Measurements from ENCODE around the gene MRPS22. TPM values are rescaled to one million over a fixed set of nuclear protein-coding genes. Genes with fewer than 3 reads are reported as not detected.

MRPS22 gene
- total and polyA plus RNA-seq, 9 of the 15 experiments (the other 6 are each of a cell fraction or from before 2014, with no cell fraction given) = 148 to 397 (median 229) TPM

DNA sequence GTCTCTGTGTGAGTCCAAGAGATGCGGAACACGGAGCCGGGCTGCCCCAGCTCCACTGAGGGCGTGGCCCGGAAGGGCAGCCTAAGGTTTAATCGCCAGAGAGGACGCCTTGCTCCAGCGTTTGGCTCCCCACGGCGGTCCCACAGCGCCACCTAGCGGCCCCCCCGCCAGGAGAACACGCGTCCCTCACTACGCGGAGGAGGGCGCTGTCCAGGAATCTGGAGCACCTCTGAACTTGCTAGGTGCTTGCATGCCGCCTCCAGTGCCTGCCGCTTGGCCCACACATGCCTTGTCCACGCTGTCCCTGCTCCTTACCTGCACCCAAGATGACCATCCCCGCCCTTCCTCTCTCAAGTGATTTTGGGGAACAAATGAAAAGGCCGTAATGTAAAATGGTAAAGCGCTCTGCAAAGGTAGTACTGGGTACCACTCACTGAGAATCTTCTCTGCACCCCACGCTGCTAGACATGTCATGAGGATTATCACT, 14.4 kb upstream of the MRPS22 start (continued):
- TF ChIP-seq ZNF212 (CRISPR knock-in tag; IDR thresholded peaks at IDR 0.05) (no peak), ELF4 (CRISPR knock-in tag; IDR thresholded peaks at IDR 0.05) (no peak), SMAD3 (CRISPR knock-in tag; conservative IDR thresholded peaks at IDR 0.05) (no peak), SNIP1 (IDR thresholded peaks at IDR 0.05; ENCODE audit: low read depth) (no peak), RBM34 (IDR thresholded peaks at IDR 0.05; ENCODE audit: borderline replicate concordance, insufficient read depth, low read length) (no peak), HNRNPK (IDR thresholded peaks at IDR 0.05; ENCODE audit: low read depth, low read length, poor library complexity, severe bottlenecking) (no peak), HDGF (IDR thresholded peaks at IDR 0.05) (no peak), GTF2F1 (IDR thresholded peaks at IDR 0.05; ENCODE audit: low read depth, low read length) (no peak), SMARCB1 (IDR thresholded peaks at IDR 0.05; ENCODE audit: insufficient read length, low read depth) (peak; percentile 71), BRD4 (IDR thresholded peaks at IDR 0.05) (no peak), CC2D1A (IDR thresholded peaks at IDR 0.05) (peak; percentile 84; the same call in 1 of the 2 replicates), THRAP3 (IDR thresholded peaks at IDR 0.05; ENCODE audit: borderline replicate concordance) (no peak), MCM2 (IDR thresholded peaks at IDR 0.05; ENCODE audit: low read depth) (no peak), BRD9 (IDR thresholded peaks at IDR 0.05; ENCODE audit: low read depth, partially characterized antibody) (no peak), NELFE (IDR thresholded peaks at IDR 0.05; ENCODE audit: insufficient read depth, insufficient read length) (no peak), JUN (IDR thresholded peaks at IDR 0.05; ENCODE audit: borderline replicate concordance, low read depth, low read length) (peak; percentile 26; the same call in 1 of the 2 replicates), JUN (CRISPR knock-in tag; IDR thresholded peaks at IDR 0.05; ENCODE audit: borderline replicate concordance) (0 out of 2 replicates have a peak, but pooled peaks have one; percentile 72), BRCA1 (IDR thresholded peaks at IDR 0.05) (no peak), BRCA1 (CRISPR knock-in tag; IDR thresholded peaks at IDR 0.05) (no peak), CHD2 (IDR thresholded peaks at IDR 0.05; ENCODE audit: low read depth, low read length) (no peak), ZNF764 (CRISPR knock-in tag; IDR thresholded peaks at IDR 0.05; ENCODE audit: low read depth) (no peak), L3MBTL2 (IDR thresholded peaks at IDR 0.05) (peak; percentile 34; the same call in 1 of the 2 replicates), CXXC5 (CRISPR knock-in tag; IDR thresholded peaks at IDR 0.05) (peak; percentile 80), MEIS2 (IDR thresholded peaks at IDR 0.05; ENCODE audit: partially characterized antibody) (no peak), RBM22 (IDR thresholded peaks at IDR 0.05; ENCODE audit: low read depth, low read length, poor library complexity, severe bottlenecking) (no peak), RBM14 (IDR thresholded peaks at IDR 0.05; ENCODE audit: borderline replicate concordance, insufficient read depth, low read depth, low read length) (no peak), TRIM24 (IDR thresholded peaks at IDR 0.05) (no peak)
- TF ChIP-seq, protein P1, sequence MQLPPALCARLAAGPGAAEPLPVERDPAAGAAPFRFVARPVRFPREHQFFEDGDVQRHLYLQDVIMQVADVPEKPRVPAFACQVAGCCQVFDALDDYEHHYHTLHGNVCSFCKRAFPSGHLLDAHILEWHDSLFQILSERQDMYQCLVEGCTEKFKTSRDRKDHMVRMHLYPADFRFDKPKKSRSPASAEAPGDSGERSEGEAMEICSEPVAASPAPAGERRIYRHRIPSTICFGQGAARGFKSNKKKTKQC (CRISPR knock-in tag; IDR thresholded peaks at IDR 0.05) = no peak; the same call in 1 of the 2 replicates
- TF ChIP-seq, protein P2, sequence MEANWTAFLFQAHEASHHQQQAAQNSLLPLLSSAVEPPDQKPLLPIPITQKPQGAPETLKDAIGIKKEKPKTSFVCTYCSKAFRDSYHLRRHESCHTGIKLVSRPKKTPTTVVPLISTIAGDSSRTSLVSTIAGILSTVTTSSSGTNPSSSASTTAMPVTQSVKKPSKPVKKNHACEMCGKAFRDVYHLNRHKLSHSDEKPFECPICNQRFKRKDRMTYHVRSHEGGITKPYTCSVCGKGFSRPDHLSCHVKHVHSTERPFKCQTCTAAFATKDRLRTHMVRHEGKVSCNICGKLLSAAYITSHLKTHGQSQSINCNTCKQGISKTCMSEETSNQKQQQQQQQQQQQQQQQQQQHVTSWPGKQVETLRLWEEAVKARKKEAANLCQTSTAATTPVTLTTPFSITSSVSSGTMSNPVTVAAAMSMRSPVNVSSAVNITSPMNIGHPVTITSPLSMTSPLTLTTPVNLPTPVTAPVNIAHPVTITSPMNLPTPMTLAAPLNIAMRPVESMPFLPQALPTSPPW (CRISPR knock-in tag; IDR thresholded peaks at IDR 0.05) = peak; percentile 53; the same call in 1 of the 2 replicates
- TF ChIP-seq, protein P3, sequence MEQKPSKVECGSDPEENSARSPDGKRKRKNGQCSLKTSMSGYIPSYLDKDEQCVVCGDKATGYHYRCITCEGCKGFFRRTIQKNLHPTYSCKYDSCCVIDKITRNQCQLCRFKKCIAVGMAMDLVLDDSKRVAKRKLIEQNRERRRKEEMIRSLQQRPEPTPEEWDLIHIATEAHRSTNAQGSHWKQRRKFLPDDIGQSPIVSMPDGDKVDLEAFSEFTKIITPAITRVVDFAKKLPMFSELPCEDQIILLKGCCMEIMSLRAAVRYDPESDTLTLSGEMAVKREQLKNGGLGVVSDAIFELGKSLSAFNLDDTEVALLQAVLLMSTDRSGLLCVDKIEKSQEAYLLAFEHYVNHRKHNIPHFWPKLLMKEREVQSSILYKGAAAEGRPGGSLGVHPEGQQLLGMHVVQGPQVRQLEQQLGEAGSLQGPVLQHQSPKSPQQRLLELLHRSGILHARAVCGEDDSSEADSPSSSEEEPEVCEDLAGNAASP (IDR thresholded peaks at IDR 0.05) = no peak
